Endodermal cell (in vitro differentiated cells): ENCODE measurements around the gene PTPRN2. TPM values are rescaled to one million over a fixed set of nuclear protein-coding genes. Genes with fewer than 3 reads are reported as not detected.

Experiments used
- DNase-seq: peaks from one replicate; pipeline ENCODE4 v3.0.0-alpha.2; 2017
- H3K27ac ChIP-seq: 2 replicates; pipeline ENCODE4 v1.5.1; 2013; ENCODE audit warnings: mild to moderate bottlenecking, low read depth, low read length, moderate library complexity
- H3K27me3 ChIP-seq: 2 replicates; pipeline ENCODE4 v1.6.1; 2013; ENCODE audit warnings: mild to moderate bottlenecking, low read length, moderate library complexity; ENCODE audit not compliant: insufficient read depth, control insufficient read depth, poor library complexity, severe bottlenecking
- H3K36me3 ChIP-seq: 2 replicates; pipeline ENCODE4 v1.7.0; 2013; ENCODE audit warnings: mild to moderate bottlenecking, low read length, moderate library complexity; ENCODE audit not compliant: control insufficient read depth, insufficient read depth
- H3K4me1 ChIP-seq: one replicate; pipeline ENCODE4 v1.7.0; 2013; ENCODE audit warnings: low read length; ENCODE audit not compliant: control insufficient read depth, insufficient read depth
- H3K4me3 ChIP-seq: 2 replicates; pipeline ENCODE4 v1.5.1; 2013; ENCODE audit warnings: mild to moderate bottlenecking, low read length, moderate library complexity
- H3K9ac ChIP-seq: 2 replicates; pipeline ENCODE4 v1.6.1; 2013; ENCODE audit warnings: mild to moderate bottlenecking, low read length, moderate library complexity; ENCODE audit not compliant: poor library complexity, severe bottlenecking; ENCODE audit errors: extremely low read depth
- H3K9me3 ChIP-seq: 2 replicates; pipeline ENCODE4 v1.6.1; 2013; ENCODE audit warnings: mild to moderate bottlenecking, low read length, moderate library complexity; ENCODE audit not compliant: control insufficient read depth
- H3K27ac Mint-ChIP-seq: 2 replicates; pipeline ENCODE4 v1.8.0; 2020; ENCODE audit warnings: mixed read lengths
- H3K27me3 Mint-ChIP-seq: 2 replicates; pipeline ENCODE4 v1.8.0; 2021; ENCODE audit warnings: mild to moderate bottlenecking, mixed read lengths; ENCODE audit not compliant: insufficient read depth
- H3K36me3 Mint-ChIP-seq: 2 replicates; pipeline ENCODE4 v1.8.0; 2020; ENCODE audit warnings: low read depth, mixed read lengths
- H3K4me1 Mint-ChIP-seq: 2 replicates; pipeline ENCODE4 v1.8.0; 2020; ENCODE audit warnings: mixed read lengths
- H3K4me3 Mint-ChIP-seq: 2 replicates; pipeline ENCODE4 v1.8.0; 2020; ENCODE audit warnings: mild to moderate bottlenecking, moderate library complexity, mixed read lengths
- H3K9me3 Mint-ChIP-seq: 2 replicates; pipeline ENCODE4 v1.8.0; 2020; ENCODE audit warnings: mild to moderate bottlenecking, mixed read lengths
- CTCF ChIP-seq: fragments of 200-600 bp; sonication (generic); conservative IDR thresholded peaks from 2 replicates; pipeline ENCODE4 v1.5.0; 2021; ENCODE audit warnings: antibody characterized with exemption, mild to moderate bottlenecking
- WGBS, 2 experiments: methylation state at CpG; one replicate each; pipeline versions ENCODE4 v1.1.5 to v1.1.7; 2013; ENCODE audit warnings: missing lambda C conversion rate in 2 of 2, mixed read lengths in 1 of 2; ENCODE audit not compliant: insufficient coverage in 1 of 2, insufficient read length in 1 of 2; 5-methylcytosine and 5-hydroxymethylcytosine counted together
- total RNA-seq, 2 donors: library from RNA; stranded (reverse); fragmentation: NEBNext Ultra II Directional in 1 of 2; extraction: Animal tissue kit (Norgen Biotek cat#: 25700) in 1 of 2; gene quantifications; 2 replicates in 1 of 2; 3 replicates in 1 of 2; pipeline ENCODE4 v1.2.1, GENCODE V29; 2021

Gene PTPRN2
- total RNA-seq, 2 donors from 2014 or later, result 0.69 to 1.2 TPM

- no peak overlapping the region for H3K4me3 ChIP-seq
- peaks cover 47% of the 10 kb centered on the region for H3K9me3 ChIP-seq
- Mint-ChIP-seq H3K27ac (no peak overlapping the region), H3K27me3 (peaks cover 24% of the 10 kb centered on the region), H3K4me3 (no peak overlapping the region), H3K9me3 (peaks cover 3% of the 10 kb centered on the region), H3K36me3 (no peaks in the 10 kb centered on the region), H3K4me1 (no peaks in the 10 kb centered on the region)
- H3K27ac ChIP-seq, result no peak overlapping the region
- no peaks in the 10 kb centered on the region for H3K27me3 ChIP-seq
- H3K36me3 ChIP-seq, result no peaks in the 10 kb centered on the region
- H3K4me1 ChIP-seq, result no peaks in the 10 kb centered on the region
- no peak for DNase-seq
- no peak overlapping the region for H3K9ac ChIP-seq
- no peak for TF ChIP-seq CTCF
- 66% methylated on average over 4 of the region's 4 CpGs; no CpG with 5 or more reads in 1 of the 2 experiments for WGBS, 2 experiments
Measured at GRCh38 chr7:157616426-157616825, 971.2 kb downstream of the PTPRN2 start.

GRCh38 chr7:157615852-157616251 lies 971.8 kb downstream of the PTPRN2 start:
- Histone ChIP-seq H3K27me3 (no peaks in the 10 kb centered on the region), H3K27ac (no peak overlapping the region), H3K9ac (no peak overlapping the region), H3K4me3 (no peak overlapping the region), H3K4me1 (no peaks in the 10 kb centered on the region), H3K36me3 (no peaks in the 10 kb centered on the region), H3K9me3 (peaks cover 48% of the 10 kb centered on the region)
- H3K4me1 Mint-ChIP-seq, result no peaks in the 10 kb centered on the region
- no peak for TF ChIP-seq CTCF
- WGBS, 2 experiments, result 78 to 92% methylated on average over 11 to 17 of the region's 17 CpGs
- no peak overlapping the region for H3K27ac Mint-ChIP-seq
- H3K27me3 Mint-ChIP-seq, result peaks cover 30% of the 10 kb centered on the region
- H3K36me3 Mint-ChIP-seq, result no peaks in the 10 kb centered on the region
- DNase-seq, result no peak
- H3K9me3 Mint-ChIP-seq, result peaks cover 3% of the 10 kb centered on the region
- H3K4me3 Mint-ChIP-seq, result no peak overlapping the region

GRCh38 chr7:157615101-157615817 lies 972.4 kb downstream of the PTPRN2 start:
- Histone ChIP-seq H3K9ac (no peak overlapping the region), H3K4me1 (no peaks in the 10 kb centered on the region), H3K36me3 (no peaks in the 10 kb centered on the region), H3K27ac (no peak overlapping the region), H3K4me3 (no peak overlapping the region), H3K9me3 (peaks cover 51% of the 10 kb centered on the region), H3K27me3 (no peaks in the 10 kb centered on the region)
- 86 to 87% methylated on average over 31 to 36 of the region's 36 CpGs for WGBS, 2 experiments
- Mint-ChIP-seq H3K4me1 (no peaks in the 10 kb centered on the region), H3K4me3 (no peak overlapping the region), H3K36me3 (no peaks in the 10 kb centered on the region), H3K9me3 (peaks cover 3% of the 10 kb centered on the region), H3K27ac (no peak overlapping the region), H3K27me3 (peaks cover 36% of the 10 kb centered on the region)
- no peak for TF ChIP-seq CTCF
- DNase-seq, result no peak
